HG03432 (cell line): ENCODE measurements around the gene KLHDC9.
A peak's percentile ranks its signal among the peaks of the same experiment; 100 is the strongest.

Experiments
- ATAC-seq: cut with Tn5 transposase; IDR thresholded peaks from one replicate; pipeline ENCODE4 v1.9.1; 2021; ENCODE audit warnings: mild to moderate bottlenecking, moderate library complexity; ENCODE audit not compliant: unreplicated experiment

The KLHDC9 gene

GRCh38 chr1:161128591-161129420 is 30.6 kb downstream of the KLHDC9 start:
- no peak for ATAC-seq

GRCh38 chr1:161130266-161130665 is 32.1 kb downstream of the KLHDC9 start:
- no peak for ATAC-seq

GRCh38 chr1:161131523-161132409 is 33.6 kb downstream of the KLHDC9 start:
- no peak for ATAC-seq

- peak; percentile 95 for ATAC-seq
These were observed 34.5 kb downstream of the KLHDC9 start, which contains the start of gene DEDD for GRCh38 chr1:161132410-161133219. TSS of gene DEDD (minus strand) at chr1:161132667. CDS start at chr1:161124462, 8,205 bp downstream.

- ATAC-seq: peak; percentile 6
These were observed 35.1 kb downstream of the KLHDC9 start for GRCh38 chr1:161133220-161133740.

GRCh38 chr1:161137881-161138280 is 39.7 kb downstream of the KLHDC9 start:
- ATAC-seq: no peak

GRCh38 chr1:161138431-161138830 is 40.3 kb downstream of the KLHDC9 start:
- ATAC-seq: no peak

- ATAC-seq: no peak
These were observed 41.6 kb downstream of the KLHDC9 start for GRCh38 chr1:161139766-161140165.

- no peak for ATAC-seq
These were observed 42.7 kb downstream of the KLHDC9 start for GRCh38 chr1:161140755-161141400.

GRCh38 chr1:161145832-161146231 is 47.7 kb downstream of the KLHDC9 start:
- ATAC-seq: no peak
